Right renal cortex interstitium (tissue), 3 donors: ENCODE results near the gene RAET1E. TPM values are rescaled to one million over a fixed set of nuclear protein-coding genes. Genes with fewer than 3 reads are reported as not detected.
"Not testable (repeated sequence)": the region's sequence is repeated elsewhere in the genome, so short reads cannot be mapped to it uniquely, and the experiment has no call there.

ENCODE experiments used
- DNase-seq, 3 donors: peaks; one replicate each; pipeline ENCODE4 v3.0.0-alpha.2; 2013; ENCODE audit warnings: low read depth in 3 of 3, low spot score in 2 of 3
- polyA plus RNA-seq, 3 donors: library from polyadenylated mRNA; unstranded; fragments of 120-200 nt; gene quantifications; one replicate each; pipeline ENCODE4 v1.2.1, GENCODE V29; 2013; ENCODE audit not compliant: insufficient read length in 3 of 3

RAET1E gene
- polyA plus RNA-seq, 3 donors = 0.43 to 0.59 (median 0.46) TPM

DNA sequence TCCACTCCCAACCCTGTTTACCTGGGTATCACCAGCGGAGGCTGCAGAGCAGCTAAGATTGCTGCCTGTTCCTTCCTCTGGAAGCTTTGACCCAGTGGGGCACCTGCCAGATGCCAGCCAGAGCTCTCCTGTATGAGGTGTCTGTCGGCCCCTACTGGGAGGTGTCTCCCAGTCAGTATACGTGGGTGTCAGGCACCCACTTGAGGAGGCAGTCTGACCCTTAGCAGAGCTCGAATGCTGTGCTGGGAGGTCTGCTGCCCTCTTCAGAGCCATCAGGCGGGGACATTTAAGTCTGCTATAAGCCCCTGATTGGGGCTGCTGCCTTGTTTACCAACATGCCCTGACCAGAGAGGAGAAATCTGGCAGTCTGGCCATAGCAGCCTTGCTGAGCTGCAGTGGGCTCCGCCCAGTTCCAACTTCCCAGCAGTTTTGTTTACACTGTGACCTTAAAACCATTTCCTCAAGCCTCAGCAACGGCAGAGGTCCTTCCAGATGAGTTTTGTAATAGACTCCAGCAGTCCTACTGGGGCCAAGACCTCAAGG, 2.8 kb downstream of the RAET1E start:
- DNase-seq = no peak

DNA sequence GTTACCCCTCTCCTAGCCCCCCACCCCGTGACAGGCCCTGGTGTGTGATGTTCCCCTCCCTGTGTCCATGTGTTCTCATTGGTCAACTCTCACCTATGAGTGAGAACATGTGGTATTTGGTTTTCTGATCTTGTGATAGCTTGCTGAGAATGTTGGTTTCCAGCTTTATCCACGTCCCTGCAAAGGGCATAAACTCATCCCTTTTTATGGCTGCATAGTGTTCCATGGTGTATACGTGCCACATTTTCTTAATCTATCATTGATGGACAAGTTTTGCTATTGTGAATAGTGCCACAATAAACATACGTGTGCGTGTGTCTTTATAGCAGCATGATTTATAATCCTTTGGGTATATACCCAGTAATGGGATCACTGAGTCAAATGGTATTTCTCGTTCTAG, 6.0 kb downstream of the RAET1E start:
- not testable (repeated sequence) for DNase-seq

DNA sequence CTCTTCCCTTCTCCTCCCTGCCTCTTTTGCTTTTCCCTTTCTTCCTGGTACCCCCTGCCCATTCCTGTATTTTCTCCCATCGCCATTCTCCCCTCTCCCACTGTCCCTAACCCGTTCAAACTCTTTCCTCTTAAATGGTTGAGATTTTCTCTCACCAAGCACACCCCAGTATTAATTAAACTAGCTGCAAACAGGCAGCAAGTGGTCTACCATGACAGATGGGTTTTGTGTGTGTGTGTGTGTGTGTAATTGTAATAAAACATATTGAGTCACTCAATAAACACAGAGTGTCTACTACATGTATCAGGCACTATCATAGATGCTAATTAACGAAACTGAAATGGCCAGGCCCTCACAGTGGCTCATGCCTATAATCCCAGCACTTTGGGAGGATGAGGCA, 6.7 kb downstream of the RAET1E start:
- DNase-seq = no peak

DNA sequence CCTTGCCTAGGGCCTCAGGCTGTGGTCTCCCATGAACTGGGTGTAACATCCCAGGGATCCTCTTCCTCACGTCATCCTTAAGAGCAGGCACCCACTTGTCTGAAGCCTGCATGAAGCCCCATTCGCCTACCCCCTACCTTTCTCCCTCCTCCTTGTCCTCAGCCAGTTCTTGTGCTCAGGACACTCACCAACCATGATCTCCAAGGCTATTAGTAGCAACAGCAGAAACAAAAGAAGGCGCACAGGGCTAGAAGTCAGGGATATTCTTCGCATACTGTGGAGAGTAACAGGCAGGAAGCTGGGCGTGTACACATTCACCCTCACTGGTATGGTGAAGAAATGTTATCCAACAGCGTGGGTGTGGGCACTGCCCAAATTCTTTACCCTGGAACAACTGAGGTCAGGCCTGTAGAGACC, 7.3 kb downstream of the RAET1E start:
- no peak for DNase-seq

DNA sequence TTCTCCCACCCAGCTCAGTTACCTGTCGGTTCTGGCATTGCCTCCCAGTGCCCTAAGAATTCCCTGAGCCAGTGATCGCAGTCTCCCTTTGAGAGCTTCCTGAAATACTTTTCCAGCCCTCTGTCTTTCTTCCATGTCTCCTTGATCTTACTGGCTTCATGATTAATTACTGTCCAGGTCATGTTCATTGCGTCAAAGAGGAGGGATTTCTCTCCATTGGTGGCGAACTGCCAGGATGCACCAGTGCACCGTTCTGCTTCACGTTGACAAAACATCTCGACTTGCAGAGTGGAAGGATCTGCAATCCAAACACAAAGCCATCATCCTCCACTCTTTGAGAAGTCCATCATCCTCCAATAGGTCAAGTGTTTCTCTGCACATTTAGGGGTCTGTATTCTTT, 8.6 kb downstream of the RAET1E start:
- DNase-seq = no peak

DNA sequence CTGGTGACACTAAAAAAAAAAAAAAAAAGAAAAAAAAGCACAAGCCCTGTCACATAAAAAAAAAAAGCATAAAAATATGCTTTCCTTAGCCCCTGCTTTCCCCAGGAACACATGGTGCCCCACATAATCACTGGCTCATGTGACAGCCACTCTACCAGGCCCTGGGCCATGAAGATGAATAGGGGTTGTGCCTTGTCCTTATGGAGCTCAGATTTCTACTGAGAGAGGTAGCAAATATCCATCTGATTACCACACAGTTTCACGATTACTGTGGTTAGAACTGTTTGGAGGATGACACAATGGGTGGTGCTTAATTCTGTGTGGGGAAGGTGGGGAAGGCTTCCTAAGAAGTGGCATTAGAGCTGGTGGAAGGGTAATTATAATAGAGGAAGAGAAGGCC, 9.3 kb downstream of the RAET1E start:
- no peak for DNase-seq

DNA sequence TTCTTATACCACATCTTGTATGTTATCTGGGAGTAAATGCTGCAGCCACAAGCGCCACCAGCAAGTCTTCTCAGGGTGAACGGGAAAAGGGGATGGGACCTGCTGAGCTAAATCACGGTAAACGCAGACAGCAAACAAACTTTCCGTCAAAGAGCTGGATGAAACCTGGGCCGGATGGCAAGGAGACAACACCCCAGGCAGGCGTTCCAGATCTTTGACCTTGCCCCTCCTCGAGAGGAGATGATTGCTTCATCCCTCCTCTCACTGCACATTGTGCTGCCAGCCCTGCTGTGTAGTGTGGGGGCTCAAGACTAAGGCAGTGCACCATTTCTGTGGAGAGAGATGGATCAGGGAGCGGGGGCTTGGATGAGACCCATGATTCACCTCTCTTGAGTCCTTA, 9.8 kb downstream of the RAET1E start:
- DNase-seq = no peak

DNA sequence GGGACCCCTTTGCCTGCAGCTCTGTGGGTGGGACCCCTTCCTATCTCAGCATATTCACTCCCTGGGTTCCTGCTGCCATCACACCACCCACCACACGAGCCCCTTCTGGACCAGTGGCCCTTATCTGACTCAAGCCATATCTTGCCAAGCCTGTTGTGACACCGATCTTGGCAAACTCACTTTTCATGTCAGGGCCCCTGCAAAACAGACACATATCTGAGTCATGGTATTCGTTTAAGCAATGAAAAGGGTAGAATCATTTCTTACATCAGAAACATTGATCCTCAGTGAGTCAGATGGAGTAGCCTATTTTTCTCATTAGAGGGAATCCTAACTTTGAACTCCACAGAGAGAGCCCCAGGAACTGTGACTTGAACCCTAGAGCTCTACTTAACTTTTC, 10.6 kb downstream of the RAET1E start:
- no peak for DNase-seq

DNA sequence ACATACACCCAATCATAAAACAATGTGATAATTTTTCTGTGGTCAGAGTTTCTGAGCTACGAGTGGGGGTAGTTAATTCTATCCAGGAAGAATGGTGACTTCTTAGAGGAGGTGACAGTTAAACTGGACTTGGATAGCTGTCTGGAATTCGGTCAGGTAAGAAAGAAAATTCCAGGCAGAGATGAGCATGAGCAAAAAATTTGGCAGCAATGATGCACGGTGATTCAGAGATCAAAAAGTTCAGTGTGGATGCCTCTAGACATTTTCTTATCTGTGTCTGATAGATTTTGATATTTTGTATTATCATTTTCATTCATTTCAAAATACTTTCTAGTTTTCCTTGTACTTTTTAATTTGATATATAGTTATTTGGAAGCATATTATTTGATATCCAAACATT, 12.0 kb downstream of the RAET1E start:
- DNase-seq = no peak

DNA sequence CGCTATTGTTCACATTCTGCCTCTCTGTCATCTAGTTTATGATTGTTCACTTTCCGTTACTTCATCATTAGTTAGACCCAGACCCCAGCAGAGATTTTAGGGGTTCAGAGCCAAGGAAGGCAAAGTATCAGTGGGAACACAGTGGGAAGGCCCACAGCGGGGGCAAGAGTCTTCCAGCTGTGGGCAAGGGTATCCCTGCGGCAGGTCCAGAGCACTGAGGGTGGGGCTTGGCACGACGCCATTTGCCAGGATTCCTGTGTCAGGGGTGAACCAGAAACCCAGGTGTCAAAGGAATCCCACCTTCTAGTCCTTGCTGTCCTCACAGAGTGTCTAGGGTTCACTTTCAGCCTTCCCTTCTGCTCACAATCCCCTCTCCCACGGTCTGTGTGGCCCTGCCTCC, 13.3 kb downstream of the RAET1E start:
- DNase-seq = no peak

DNA sequence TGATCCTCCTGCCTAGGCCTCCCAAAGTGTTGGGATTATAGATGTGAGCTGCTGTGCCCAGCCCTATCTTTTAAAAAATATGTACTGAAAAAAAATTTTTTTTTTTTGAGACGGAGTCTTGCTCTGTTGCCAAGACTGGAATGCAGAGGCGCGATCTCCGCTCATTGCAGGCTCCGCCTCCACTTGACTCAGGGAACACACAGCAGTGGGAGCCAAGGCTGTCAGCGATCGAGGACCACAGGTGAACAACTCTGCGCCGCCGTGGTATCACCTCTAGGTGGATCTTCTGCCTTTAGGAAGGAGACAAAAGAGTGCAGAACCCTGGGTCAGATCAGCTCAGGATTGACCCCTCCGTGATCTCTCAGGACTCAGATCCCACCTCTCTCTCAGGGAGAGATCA, 13.7 kb downstream of the RAET1E start:
- DNase-seq = no peak

DNA sequence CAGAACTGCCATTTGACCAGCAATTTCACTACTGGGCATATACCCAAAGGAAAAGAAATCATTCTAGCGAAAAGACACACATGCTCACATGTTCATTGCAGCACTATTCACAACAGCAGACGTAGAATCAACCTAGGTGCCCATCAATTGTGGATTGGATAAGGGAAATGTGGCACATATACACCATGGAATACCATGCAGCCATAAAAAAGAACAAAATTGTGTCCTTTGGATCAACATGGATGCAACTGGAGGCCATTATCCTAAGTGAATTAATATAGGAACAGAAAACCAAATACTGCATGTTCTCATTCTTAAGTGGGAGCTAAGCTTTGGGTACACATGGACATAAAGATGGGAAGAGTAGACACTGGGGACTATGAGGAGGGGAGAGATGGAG, 16.1 kb downstream of the RAET1E start:
- no peak for DNase-seq

DNA sequence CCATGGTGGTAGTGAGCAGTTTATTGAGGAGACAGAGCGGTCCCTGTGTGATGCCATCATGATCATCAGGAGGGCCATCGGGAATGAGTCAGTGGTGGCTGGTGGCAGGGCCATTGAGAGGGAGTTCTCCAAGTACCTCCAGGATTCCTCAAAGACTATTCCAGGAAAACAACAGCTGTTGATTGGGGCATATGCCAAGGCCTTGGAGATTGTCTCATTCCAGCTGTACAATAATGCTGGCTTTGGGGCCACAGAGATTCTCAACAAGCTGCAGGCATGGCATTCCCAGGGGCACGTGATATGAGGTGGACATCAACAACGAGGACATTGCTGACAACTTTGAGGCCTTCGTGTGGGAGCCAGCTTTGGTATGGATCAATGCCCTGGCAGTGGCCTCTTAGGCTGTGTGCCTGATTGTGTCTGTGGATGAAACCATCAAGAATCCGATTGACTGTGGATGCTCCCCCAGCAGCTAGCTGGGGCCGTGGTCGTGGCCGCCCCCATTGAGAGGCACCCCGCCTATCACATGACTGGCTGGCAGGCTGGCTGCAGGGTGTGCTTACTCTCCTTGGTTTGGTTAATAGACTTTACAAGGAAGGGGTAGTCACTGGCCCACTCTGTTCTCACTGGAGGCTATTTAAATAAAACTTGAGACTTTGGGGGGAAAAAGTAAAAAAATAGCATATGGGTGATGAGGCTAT, 16.7 kb downstream of the RAET1E start:
- DNase-seq = no peak

DNA sequence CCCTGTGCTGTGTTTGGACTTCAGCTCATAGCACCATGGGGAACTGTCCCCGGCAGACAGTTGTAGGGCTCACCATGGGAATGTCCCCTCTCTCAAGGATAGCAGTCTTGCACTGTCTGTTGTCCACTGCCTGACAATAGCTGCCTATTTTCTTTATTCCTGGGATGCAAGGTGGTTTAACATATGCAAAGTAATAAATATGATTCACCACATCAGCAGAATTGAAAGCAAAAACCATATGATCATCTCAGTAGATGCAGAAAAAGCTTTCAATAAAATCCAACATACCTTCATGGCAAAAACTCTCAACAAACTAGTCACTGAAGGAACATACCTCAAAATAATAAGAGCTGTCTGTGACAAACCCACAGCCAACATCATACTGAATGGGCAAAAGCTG, 20.3 kb downstream of the RAET1E start:
- no peak for DNase-seq

DNA sequence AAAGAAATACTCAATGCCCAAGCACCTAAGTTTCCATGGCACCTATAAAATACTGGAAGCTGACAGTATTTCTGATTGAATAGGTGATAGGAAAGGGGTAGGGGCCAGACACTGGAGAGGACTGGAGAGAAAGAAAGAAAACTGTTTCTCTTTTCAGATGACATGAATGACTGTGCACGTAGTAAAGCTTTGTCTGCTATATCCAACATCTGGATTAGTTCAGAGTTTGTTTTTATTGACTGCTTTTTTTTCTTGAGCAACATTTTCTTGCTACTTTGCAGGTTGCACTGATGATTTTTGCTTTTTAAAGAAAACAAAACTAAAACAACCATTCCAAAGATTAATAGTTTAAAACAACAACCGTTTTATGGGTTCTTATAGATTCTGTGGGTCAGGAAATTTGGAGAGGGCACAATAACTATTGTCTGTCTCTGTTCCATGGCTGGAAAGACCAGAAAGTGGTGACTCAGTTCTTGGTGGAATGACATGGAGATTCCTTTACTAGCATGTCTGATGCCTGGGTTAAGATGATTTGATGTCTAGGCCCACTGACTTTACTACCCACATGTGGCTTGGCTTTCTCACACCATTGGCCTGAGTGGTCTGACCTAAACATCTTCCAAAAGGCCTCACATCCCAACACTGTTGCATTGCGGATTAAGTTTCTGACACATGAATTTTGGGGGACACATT, 21.5 kb downstream of the RAET1E start:
- no peak for DNase-seq

DNA sequence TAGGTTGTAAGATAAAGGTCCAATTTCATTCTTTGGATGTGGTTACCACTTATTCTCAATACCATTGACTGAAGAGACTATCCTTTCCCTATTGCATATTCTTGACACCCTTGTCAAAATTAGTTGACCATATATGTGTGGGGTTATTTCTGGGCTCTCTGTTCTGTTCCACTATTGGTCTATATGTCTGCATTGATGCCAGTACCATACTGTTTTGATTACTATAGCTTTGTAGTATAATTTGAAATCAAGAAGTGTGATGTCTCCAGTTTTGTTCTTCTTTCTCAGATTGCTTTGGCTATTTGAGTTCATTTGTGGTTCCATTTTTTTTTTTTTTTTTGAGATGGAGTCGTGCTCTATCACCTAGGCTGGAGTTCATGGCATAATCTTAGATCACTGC, 25.7 kb downstream of the RAET1E start:
- no peak for DNase-seq

DNA sequence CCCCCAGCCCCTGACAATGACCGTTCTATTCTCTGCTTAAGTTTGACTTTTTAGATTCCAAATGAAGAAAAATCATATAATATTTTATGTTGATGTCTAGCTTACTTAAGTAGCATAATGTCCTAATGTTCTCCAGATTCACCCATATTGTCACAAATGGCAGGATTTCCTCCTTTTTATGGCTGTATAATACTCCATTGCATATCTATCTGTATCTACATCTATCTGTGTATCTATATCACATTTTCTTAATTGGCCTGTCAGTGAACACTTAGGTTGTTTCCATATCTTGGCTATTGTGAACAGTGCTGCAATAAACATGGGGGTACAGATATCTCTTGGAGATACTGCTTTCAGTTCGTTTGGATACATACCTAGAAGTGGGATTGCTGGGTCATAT, 26.7 kb downstream of the RAET1E start:
- DNase-seq = no peak

DNA sequence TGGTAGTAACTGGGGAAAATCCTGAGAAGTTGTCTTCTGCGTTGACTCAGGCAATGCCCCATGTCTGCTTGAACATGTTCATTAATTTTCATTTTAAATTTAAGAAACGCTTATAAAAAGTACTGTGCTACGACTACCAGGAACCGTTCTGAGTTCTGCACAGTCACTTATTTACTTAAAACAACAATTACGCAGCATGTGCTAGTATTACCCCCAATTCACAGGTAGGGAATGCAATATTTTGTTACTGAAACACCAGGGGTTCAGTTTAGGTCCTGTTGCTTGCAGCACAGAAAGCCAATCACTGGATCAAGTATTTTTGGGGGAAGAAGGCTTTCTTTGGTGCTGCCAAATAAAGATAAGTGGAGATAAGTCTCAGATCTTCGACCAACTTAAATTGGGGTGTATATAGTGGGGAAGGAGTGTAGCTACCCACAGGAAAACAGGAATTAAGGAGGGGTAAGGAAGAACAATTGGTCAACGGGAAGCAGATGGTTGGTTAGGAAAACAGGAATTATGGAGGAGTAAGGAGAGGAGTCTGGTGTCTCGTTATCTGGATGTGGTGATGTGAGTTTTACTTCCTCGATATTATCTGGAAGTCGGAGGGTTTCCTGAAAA, 28.5 kb downstream of the RAET1E start:
- no peak for DNase-seq

DNA sequence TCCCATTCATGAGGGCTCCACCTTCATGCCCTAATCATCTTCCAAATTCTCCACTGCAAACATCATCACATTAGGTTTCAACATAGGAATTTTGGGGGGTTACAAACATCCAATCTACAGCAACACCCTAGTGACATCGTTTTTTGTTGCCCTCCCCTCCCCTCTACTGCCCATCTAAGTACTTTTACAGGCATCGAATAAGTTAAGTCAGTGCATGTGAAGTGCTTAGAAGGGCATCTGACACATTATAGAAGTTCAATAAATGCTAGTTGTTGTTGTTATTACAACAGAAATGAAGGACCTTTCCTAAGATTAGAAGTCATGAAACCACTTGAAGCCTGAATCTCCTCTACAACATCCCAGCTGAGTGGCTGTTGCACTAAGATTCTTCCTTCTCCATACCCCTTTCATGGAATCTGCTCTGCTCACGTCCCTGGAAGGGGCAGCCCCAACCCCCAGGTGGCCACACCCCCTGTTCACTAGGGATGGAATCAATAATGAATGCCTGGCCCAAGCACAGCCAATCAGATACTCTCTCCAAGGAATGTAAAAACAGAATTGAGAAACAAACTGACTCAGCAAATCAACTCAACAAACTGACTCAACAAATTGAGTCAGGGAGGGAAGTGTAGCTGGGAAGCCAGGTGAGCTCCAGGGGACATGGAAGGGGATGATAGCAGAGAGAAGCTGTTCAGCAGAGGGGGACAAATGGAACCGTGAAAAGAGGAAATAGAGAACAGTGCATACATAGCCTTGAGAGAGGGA, 29.9 kb downstream of the RAET1E start:
- DNase-seq = no peak

DNA sequence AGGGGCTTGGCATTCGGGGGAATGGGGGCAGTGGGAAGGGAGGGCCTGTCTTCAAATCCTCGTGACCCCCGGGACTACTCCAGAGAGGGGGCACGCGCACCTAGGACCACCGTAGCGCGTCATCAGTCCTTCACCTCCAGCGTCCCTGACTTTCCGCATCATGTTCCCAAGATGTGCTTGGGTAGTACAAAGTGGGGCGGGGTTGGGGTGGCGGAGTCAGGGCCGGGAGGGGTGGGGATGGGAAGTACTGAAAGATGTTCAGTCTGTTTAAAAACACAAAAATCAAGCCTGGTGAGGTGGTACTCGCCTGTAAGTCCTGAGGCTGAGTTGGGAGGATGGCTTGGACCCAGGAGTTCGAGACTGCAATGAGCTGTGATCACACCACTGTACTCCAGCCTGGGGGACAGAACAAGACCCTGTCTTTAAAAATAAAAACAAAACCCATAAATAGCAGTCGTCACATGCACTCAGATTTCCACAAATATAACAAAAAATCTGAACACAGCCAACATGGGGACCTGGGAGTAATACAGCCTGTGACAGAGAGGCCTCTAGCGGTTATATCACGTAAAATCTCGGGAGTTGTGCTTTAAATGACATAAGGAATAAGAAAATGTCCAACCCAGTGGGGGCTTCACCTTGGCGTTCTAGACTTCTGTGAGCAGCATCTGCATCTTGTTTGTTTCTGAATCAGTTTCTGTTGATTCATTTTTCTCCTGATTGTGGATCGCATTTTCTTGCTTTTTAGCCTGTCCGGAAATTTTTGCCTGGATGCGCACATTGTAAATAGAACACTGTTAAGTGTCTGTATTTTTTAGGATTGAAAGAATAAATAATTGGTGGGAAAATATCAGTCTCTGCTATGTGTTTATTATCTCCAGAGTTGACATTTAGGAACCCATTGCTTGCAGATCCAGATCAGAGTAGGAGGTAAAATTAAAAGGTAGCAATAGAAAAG, 33.1 kb downstream of the RAET1E start:
- peak in 1 of 3 donors; percentile 41 for DNase-seq
